ENCODE data around the gene ENTPD8. TPM values are rescaled to one million over a fixed set of nuclear protein-coding genes. Genes with fewer than 3 reads are reported as not detected.
A peak's percentile ranks its signal among the peaks of the same experiment; 100 is the strongest.

The ENTPD8 gene
- total and polyA plus RNA-seq, 2 of the 4 experiments (the other 2 are of a cell fraction): 0.07 TPM; not detected in 1

DNA sequence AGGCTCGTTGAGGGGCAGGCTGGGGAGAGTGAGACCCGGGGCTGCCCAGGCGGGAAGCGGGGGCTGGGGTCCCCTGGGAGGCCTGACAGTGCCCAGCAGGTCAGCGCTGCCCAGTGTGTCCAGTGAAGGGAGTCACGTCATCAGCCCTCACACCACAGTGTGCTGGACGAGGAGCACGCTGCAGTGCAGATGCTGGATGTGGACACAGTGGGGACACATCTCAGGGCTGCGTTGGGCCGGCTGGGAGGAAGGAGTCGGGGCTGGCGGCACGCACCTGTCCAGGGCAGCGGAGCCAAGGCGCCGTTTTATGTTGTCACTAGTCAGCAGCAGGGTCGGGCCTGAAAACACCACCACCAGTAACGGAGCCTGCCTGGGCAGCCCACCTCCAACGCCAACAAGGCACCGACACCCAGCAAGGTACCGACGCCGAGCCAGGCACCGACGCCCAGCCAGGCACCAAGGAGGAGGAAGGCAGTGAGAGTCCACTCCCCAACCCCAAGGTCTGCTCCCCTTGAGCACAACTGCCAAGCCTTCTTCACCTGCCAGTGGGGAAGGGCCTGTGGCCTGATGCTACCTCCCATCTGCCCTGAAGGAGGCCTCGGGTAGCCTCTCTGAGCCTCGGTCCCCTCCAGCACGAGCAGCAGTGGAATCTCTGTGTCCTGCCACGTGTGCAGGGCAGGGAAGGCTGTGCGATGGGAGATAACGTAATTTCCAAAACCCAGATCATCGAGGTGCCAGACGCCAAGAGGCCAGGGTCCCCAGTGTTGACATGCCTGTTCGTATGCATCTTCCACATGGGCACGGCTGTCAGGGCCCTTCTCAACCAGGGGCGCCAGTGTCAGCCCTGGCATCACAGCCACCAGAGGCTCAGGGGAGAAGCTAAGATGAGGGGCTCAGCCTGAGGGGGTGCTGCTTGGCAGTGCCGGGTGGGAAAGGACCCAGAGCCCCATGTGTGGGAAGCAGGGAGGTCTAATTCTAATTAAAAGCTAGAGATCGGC is 39.8 kb upstream of the ENTPD8 start:
- Histone ChIP-seq H3K27me3 (ENCODE audit: control insufficient read depth, insufficient read depth, low read length) (peaks cover 11% of the 10 kb centered on the region; the same call in 1 of the 2 replicates), H3K27ac (ENCODE audit: insufficient read depth, low read length) (no peak overlapping the region), H3K23ac (ENCODE audit: low read depth, low read length) (no peak overlapping the region), H2BK15ac (ENCODE audit: low read depth, low read length) (peak overlapping the region; percentile 58; the same call in 1 of the 3 replicates), H2AK9ac (replicated peaks; ENCODE audit: low read depth, low read length, poor library complexity) (no peak overlapping the region), H3K14ac (replicated peaks; ENCODE audit: low read depth, low read length) (peak overlapping the region; percentile 47), H4K91ac (ENCODE audit: insufficient read depth, low read depth, low read length) (no peak overlapping the region), H3K9ac (ENCODE audit: low read depth, low read length) (no peak overlapping the region), H3K4me2 (ENCODE audit: low read depth, low read length) (no peak overlapping the region), H2BK5ac (ENCODE audit: low read depth, low read length, poor library complexity, severe bottlenecking) (no peak overlapping the region), H4K5ac (ENCODE audit: low read depth, low read length) (no peak overlapping the region), H3K4me3 (ENCODE audit: insufficient read depth, low read depth, low read length) (no peak overlapping the region), H3K18ac (ENCODE audit: low read depth, low read length) (0 out of 2 replicates have a peak overlapping the region, but pooled peaks have one; percentile 4), H2BK20ac (ENCODE audit: low read depth, low read length) (0 out of 2 replicates have a peak overlapping the region, but pooled peaks have one; percentile 50), H3K9me3 (ENCODE audit: control insufficient read depth, insufficient read depth, low read length) (peaks cover 8% of the 10 kb centered on the region), H2BK120ac (ENCODE audit: low read depth, low read length) (peak overlapping the region; percentile 29), H3K79me1 (ENCODE audit: low read depth in 1 of 2, low read length in 2 of 2) (no peaks in the 10 kb centered on the region), H2AFZ (replicated peaks; ENCODE audit: low read length, poor library complexity) (peak overlapping the region; percentile 11), H2AK5ac (ENCODE audit: low read depth, low read length) (peak overlapping the region; percentile 64), H3K4ac (ENCODE audit: low read depth, low read length) (peak overlapping the region; percentile 24; the same call in 1 of the 2 replicates), H3K36me3 (ENCODE audit: control insufficient read depth, insufficient read depth, low read length) (no peaks in the 10 kb centered on the region), H4K20me1 (ENCODE audit: insufficient read depth, low read length) (no peaks in the 10 kb centered on the region), H3K4me1 (ENCODE audit: control insufficient read depth, insufficient read depth, low read length) (peaks cover 6% of the 10 kb centered on the region), H3K9me1 (ENCODE audit: insufficient read depth, low read length) (peaks cover 6% of the 10 kb centered on the region; the same call in 1 of the 2 replicates), H4K8ac (ENCODE audit: low read depth in 2 of 2, low read length in 2 of 2) (no peak overlapping the region), H3K56ac (ENCODE audit: extremely low read depth, insufficient read depth, low read length) (no peak overlapping the region)
- CTCF ChIA-PET: interaction anchor here (0.9 kb wide), 1 partner anchor 54 kb away, joined by 5 read pairs; no protein-coding TSS in a partner anchor
- dilution Hi-C loops (cut with HindIII; ENCODE audit: low sequenced_read_pairs, unreplicated experiment) (no loop called here), intact Hi-C loops (cut with micrococcal nuclease) (no loop called here), in situ Hi-C loops (cut with MboI; ENCODE audit: low sequenced_read_pairs) (no loop called here)
- WGBS, 2 experiments (ENCODE audit: extremely low coverage in 2 of 2, insufficient read length in 1 of 2): 87% methylated on average over 18 of the region's 38 CpGs; no CpG with 5 or more reads in 1 of the 2 experiments
- DNase-seq: no peak
- POLR2A ChIA-PET (ENCODE audit: unreplicated experiment): no interaction called here
- ATAC-seq (ENCODE audit: low read depth): no peak
- TF ChIP-seq BHLHE40 (IDR thresholded peaks at IDR 0.05; ENCODE audit: low read depth, low read length): no peak
- TF ChIP-seq FOS (IDR thresholded peaks at IDR 0.05; ENCODE audit: low read depth, low read length): no peak
- no peak for TF ChIP-seq MXI1 (IDR thresholded peaks at IDR 0.05; ENCODE audit: borderline replicate concordance, low read depth, low read length)
- no peak for TF ChIP-seq RFX5 (IDR thresholded peaks at IDR 0.05; ENCODE audit: low read depth, low read length)
- TF ChIP-seq, protein P1, sequence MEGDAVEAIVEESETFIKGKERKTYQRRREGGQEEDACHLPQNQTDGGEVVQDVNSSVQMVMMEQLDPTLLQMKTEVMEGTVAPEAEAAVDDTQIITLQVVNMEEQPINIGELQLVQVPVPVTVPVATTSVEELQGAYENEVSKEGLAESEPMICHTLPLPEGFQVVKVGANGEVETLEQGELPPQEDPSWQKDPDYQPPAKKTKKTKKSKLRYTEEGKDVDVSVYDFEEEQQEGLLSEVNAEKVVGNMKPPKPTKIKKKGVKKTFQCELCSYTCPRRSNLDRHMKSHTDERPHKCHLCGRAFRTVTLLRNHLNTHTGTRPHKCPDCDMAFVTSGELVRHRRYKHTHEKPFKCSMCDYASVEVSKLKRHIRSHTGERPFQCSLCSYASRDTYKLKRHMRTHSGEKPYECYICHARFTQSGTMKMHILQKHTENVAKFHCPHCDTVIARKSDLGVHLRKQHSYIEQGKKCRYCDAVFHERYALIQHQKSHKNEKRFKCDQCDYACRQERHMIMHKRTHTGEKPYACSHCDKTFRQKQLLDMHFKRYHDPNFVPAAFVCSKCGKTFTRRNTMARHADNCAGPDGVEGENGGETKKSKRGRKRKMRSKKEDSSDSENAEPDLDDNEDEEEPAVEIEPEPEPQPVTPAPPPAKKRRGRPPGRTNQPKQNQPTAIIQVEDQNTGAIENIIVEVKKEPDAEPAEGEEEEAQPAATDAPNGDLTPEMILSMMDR (conservative IDR thresholded peaks at IDR 0.05; ENCODE audit: low read depth, low read length): no peak
- TF ChIP-seq NFE2L2 (IDR thresholded peaks at IDR 0.05; ENCODE audit: low read depth, low read length): no peak
- TF ChIP-seq, protein P2, sequence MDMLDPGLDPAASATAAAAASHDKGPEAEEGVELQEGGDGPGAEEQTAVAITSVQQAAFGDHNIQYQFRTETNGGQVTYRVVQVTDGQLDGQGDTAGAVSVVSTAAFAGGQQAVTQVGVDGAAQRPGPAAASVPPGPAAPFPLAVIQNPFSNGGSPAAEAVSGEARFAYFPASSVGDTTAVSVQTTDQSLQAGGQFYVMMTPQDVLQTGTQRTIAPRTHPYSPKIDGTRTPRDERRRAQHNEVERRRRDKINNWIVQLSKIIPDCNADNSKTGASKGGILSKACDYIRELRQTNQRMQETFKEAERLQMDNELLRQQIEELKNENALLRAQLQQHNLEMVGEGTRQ (IDR thresholded peaks at IDR 0.05; ENCODE audit: low read depth, low read length): no peak
- no peak for TF ChIP-seq RCOR1 (IDR thresholded peaks at IDR 0.05; ENCODE audit: insufficient replicate concordance, low read length)
- TF ChIP-seq CEBPB (IDR thresholded peaks at IDR 0.05; ENCODE audit: low read depth, low read length): no peak
- TF ChIP-seq, protein P3, sequence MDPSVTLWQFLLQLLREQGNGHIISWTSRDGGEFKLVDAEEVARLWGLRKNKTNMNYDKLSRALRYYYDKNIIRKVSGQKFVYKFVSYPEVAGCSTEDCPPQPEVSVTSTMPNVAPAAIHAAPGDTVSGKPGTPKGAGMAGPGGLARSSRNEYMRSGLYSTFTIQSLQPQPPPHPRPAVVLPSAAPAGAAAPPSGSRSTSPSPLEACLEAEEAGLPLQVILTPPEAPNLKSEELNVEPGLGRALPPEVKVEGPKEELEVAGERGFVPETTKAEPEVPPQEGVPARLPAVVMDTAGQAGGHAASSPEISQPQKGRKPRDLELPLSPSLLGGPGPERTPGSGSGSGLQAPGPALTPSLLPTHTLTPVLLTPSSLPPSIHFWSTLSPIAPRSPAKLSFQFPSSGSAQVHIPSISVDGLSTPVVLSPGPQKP (IDR thresholded peaks at IDR 0.05; ENCODE audit: borderline replicate concordance, low read depth, low read length): no peak
- no TSS peak for BruUV-seq (replicated peaks)

All from IMR-90 (cell line).